ENCODE measurements around the gene REPIN1.

Gene REPIN1

DNA sequence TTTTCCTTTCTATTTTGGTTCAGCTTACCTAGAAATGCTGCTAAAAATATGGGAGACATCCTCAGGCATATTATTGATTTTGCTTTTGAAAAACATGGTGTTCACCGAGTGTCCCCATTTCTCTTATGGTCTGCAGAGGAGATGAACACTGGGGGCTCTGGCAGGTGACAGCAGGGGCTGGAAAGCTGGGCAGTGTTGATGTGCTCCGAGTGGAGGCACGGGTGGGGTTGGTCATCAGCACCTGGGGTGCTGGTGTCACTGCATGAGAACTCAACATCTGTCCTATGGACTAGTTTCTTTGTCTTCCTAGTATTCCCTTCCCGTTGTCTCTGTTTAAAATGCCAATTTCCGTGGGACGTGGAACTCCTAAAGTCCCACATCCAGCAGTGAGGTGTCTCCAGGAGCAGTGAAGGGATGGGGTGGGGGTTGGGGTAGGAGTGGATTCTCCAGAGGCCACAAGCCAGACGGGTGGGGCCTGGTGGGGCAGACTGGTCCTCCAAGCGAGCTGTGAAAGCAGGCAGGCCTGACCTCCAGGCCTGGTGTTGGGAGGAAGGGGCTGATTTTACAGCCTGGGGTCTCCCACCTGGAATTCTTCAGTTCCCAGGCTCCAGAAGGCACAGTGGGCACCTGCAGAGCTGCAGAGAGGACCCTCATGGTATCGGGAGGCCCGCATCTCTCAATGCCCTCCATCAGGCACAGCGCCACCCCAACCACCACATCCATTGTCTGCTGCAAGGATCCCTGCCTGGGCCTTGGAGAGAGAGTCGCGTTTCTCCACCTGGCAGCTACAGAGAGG is 35.0 kb downstream of the REPIN1 start:
- TF ChIP-seq, protein P1, sequence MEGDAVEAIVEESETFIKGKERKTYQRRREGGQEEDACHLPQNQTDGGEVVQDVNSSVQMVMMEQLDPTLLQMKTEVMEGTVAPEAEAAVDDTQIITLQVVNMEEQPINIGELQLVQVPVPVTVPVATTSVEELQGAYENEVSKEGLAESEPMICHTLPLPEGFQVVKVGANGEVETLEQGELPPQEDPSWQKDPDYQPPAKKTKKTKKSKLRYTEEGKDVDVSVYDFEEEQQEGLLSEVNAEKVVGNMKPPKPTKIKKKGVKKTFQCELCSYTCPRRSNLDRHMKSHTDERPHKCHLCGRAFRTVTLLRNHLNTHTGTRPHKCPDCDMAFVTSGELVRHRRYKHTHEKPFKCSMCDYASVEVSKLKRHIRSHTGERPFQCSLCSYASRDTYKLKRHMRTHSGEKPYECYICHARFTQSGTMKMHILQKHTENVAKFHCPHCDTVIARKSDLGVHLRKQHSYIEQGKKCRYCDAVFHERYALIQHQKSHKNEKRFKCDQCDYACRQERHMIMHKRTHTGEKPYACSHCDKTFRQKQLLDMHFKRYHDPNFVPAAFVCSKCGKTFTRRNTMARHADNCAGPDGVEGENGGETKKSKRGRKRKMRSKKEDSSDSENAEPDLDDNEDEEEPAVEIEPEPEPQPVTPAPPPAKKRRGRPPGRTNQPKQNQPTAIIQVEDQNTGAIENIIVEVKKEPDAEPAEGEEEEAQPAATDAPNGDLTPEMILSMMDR (conservative IDR thresholded peaks at IDR 0.05; ENCODE audit: low read depth, low read length) = no peak
- H3K4me3 ChIP-seq (ENCODE audit: low read length) = no peak overlapping the region
- no peak for DNase-seq (ENCODE audit: low read depth)

DNA sequence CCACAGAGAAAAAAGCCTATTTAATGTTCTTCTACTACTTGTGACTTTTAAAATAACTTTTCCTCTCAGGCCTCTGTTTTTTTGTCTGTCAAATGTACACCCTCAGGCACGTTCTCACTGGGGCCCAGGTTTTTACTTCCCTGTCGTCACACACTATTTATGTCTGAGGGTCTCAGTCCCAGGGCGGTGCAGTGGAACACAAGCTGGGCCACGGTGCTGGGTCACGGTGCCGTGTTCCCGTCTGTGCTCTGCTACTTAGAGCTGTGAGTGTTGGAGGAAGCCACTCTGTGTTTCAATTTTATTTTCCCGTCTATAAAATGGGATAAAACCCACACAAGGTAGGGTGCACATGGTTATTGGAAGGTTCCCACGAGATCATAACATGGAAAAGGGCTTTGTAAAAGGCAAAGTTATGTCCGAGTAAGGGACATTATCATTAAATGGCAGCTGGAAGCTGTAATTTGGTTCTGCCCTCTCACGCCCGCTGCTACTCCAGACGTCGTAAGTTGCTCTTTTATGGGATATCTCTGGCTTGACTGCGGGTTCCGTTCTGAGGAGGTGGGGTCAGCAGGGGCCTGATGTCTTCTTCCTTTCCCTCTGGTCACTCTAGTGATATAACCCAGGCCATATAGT is 35.7 kb downstream of the REPIN1 start:
- no peak for DNase-seq (ENCODE audit: low read depth)
- TF ChIP-seq, protein P1 (conservative IDR thresholded peaks at IDR 0.05; ENCODE audit: low read depth, low read length) = no peak
- H3K4me3 ChIP-seq (ENCODE audit: low read length) = peak overlapping the region; percentile 79

DNA sequence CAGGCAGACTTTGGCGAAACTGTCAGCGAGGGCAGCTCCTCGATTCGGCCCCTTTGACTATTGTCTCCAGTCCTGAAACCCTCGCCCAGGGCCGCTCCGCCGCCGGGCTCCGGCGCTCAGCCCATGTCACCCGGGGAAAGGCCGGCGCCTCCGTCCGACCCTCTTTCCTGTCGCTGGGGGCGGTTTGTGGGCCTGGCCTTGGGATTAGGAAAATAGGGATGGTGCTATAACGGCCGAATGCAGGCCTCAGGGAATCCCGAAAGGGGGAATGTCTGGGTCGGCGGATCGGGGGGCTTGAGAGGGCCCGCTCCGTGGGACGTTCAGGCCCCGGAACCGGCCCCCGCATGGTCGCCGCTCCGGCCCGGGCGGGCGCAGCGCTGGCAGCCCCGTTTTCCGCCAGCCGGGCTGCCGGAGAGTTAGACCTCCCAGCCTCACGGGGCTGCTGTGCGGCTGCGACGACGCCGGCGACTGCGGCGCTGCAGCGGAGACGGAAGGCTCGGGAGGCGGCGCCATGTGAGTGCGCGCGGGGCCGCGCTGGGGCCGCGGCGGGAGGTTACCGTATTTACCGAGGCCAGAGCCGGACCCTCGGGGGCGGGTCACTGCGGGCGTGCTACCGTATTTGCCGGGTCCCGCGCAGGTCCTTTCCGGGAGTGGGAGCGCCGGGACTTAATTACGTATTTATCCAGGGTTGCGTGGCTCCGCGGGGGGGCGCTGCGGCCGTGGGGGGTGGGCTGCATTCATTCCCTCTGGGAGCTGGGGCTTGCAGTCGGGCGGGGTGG is 36.4 kb downstream of the REPIN1 start:
- peak overlapping the region; percentile 79 for H3K4me3 ChIP-seq (ENCODE audit: low read length)
- DNase-seq (ENCODE audit: low read depth) = peak; percentile 52
- TF ChIP-seq, protein P1 (conservative IDR thresholded peaks at IDR 0.05; ENCODE audit: low read depth, low read length) = peak; percentile 11

DNA sequence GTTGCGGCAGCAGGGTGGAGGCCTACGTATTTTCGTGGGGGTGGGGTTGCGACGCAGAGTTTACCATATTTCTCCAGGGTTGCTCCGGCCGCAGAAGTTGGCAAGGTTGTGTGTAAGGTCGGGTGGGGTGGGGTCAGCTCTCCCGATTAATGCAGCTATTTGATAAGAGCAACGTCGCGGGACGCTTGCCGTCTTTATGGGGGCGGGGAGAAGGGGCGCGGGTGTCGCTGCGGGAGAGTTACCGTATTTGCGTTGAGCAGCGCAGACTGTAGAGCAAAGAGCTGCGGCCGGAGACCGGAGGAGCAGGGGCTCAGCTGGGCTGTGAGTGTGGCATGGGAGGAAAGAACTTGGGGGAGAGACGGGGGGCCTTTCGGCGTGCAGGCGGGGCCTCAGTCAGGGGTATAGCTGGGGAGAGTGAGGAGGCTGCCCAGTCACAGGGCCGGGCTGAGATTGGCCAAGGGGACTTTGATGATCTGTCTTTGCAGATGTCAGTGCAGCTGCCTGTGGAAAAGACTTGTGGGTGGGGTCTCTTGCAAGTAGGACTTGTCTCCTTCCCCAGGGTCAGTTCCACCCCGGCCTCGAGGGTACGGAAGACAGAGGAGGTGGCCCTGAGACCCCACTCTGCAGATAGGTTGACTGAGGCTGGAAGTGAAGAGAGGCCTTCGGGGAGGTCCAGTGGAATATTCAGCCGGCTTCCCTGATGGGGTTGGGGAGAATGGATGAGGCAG is 37.1 kb downstream of the REPIN1 start:
- H3K4me3 ChIP-seq (ENCODE audit: low read length) = peak overlapping the region; percentile 79
- TF ChIP-seq, protein P1 (conservative IDR thresholded peaks at IDR 0.05; ENCODE audit: low read depth, low read length) = no peak
- no peak for DNase-seq (ENCODE audit: low read depth)

DNA sequence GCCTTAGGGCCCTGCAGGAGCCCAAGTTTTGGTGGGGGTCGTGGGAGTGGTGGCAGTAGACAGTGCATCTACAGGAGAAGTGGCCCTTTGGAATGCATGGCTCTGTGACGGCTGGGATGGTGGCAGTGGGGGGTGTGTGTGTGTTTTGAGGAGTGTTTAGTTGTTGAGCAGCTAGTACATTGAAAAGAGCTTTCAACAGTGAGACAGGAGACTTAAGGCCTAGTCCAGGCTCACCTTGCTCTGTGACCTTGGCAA is 37.6 kb downstream of the REPIN1 start:
- no peak for DNase-seq (ENCODE audit: low read depth)
- TF ChIP-seq, protein P1 (conservative IDR thresholded peaks at IDR 0.05; ENCODE audit: low read depth, low read length) = no peak

DNA sequence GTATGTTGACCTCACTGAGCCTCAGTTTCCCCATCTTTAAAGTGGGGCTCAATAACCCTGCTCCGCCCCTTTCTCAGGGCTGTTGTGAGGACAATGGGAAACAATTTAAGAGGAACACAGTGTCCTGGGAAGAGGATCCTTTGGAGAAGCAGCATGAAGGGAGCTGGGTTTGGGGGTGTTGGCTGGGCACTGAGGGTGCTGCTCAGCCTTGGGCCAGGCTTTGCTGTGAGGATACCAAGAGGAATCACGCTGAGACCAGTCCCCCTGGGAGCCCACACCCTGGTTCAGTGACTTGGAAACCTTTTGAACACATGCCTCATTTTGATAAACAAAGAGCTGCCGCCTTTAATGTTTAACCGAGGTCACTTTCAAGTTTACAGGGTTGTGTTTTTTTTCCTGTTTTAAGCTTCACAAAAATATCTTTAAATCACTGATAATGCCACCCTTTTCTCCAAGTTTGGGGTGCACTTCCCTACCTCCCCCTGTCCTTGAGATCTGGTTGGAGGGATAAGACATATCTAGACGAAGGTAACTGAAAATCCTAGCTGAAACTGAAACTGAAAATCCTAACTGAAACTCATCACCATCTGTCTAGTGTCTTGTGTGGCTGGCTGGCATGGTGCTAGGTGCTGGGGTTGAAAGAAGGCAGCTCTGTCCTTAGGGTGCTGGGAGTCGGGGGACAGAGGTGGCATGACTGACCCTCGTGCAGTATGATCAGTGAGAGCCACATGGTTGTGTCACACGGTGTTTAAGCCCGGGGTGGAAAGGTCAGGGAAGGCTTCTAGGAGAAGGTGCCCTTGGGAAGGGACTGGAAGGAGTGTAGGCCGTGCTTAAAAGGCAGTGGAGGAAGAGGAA is 38.2 kb downstream of the REPIN1 start:
- TF ChIP-seq, protein P1 (conservative IDR thresholded peaks at IDR 0.05; ENCODE audit: low read depth, low read length) = no peak
- no peak overlapping the region for H3K4me3 ChIP-seq (ENCODE audit: low read length)
- no peak for DNase-seq (ENCODE audit: low read depth)

More for the DNA sequence above, 37.6 kb downstream of the REPIN1 start:
- no peak overlapping the region for H3K4me3 ChIP-seq (ENCODE audit: low read length)

Data from retinal pigment epithelial cell (primary cell).